ENCODE data around the gene EYA3.

Gene EYA3

DNA sequence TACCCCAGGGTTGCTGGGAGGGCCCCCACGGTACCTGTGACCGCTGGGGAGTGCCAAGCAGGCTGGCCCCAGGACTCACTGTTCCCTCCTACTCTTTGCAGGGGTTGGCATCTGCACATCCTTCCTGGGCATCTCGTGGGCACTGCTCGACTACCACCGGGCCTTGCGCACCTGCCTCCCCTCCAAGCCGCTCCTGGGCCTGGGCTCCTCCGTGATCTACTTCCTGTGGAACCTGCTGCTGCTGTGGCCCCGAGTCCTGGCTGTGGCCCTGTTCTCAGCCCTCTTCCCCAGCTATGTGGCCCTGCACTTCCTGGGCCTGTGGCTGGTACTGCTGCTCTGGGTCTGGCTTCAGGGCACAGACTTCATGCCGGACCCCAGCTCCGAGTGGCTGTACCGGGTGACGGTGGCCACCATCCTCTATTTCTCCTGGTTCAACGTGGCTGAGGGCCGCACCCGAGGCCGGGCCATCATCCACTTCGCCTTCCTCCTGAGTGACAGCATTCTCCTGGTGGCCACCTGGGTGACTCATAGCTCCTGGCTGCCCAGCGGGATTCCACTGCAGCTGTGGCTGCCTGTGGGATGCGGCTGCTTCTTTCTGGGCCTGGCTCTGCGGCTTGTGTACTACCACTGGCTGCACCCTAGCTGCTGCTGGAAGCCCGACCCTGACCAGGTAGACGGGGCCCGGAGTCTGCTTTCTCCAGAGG lies 121.9 kb downstream of the EYA3 start:
- no peak overlapping the region for H4K8ac ChIP-seq (ENCODE audit: low read depth, low read length)
- no peak overlapping the region for H4K12ac ChIP-seq (ENCODE audit: low read depth, low read length)
- H3K27me3 ChIP-seq (ENCODE audit: insufficient read depth, low read length) = no peaks in the 10 kb centered on the region
- H2BK120ac ChIP-seq (ENCODE audit: insufficient read depth, low read length, poor library complexity) = no peak overlapping the region
- H3K9ac ChIP-seq (ENCODE audit: low read length) = no peak overlapping the region
- H3K4me2 ChIP-seq (ENCODE audit: low read length) = no peak overlapping the region
- H3K4ac ChIP-seq (ENCODE audit: low read depth, low read length) = no peak overlapping the region
- peaks cover 3 to 11% of the 10 kb centered on the region in 2 experiments for H3K4me1 ChIP-seq (ENCODE audit: control insufficient read depth in 1 of 2, insufficient read depth in 2 of 2, low read length in 2 of 2)
- no CpG with 5 or more reads among the region's 24 CpGs for WGBS (ENCODE audit: extremely low coverage, insufficient coverage, insufficient read length)
- no peak overlapping the region for H2AK5ac ChIP-seq (ENCODE audit: low read length)
- H3K23ac ChIP-seq (ENCODE audit: low read length) = no peak overlapping the region
- H3K79me1 ChIP-seq (ENCODE audit: low read length) = no peaks in the 10 kb centered on the region
- H3K18ac ChIP-seq (ENCODE audit: low read length) = no peak overlapping the region
- no peak overlapping the region for H3K4me3 ChIP-seq (ENCODE audit: low read depth, low read length)
- no peak overlapping the region for H3K14ac ChIP-seq (ENCODE audit: low read length)
- H3K27ac ChIP-seq (ENCODE audit: low read depth, low read length) = no peak overlapping the region
- no peak overlapping the region for H4K91ac ChIP-seq (ENCODE audit: low read depth, low read length)
- H3K36me3 ChIP-seq (ENCODE audit: control insufficient read depth in 1 of 2, insufficient read depth in 2 of 2, low read length in 2 of 2) = peaks cover 12 to 26% of the 10 kb centered on the region in 2 experiments
- H2BK12ac ChIP-seq (ENCODE audit: low read length) = no peak overlapping the region
- peak; percentile 84 to 85 for DNase-seq
- peaks cover 3% of the 10 kb centered on the region for H3K9me3 ChIP-seq (ENCODE audit: insufficient read depth, low read depth, low read length)
- no peak overlapping the region for H2AFZ ChIP-seq (ENCODE audit: insufficient read depth, low read length, poor library complexity)
- no peak overlapping the region for H2BK5ac ChIP-seq (ENCODE audit: low read depth, low read length, poor library complexity)
- no peaks in the 10 kb centered on the region for H3K79me2 ChIP-seq (ENCODE audit: control insufficient read depth, insufficient read depth, low read length, poor library complexity)

DNA sequence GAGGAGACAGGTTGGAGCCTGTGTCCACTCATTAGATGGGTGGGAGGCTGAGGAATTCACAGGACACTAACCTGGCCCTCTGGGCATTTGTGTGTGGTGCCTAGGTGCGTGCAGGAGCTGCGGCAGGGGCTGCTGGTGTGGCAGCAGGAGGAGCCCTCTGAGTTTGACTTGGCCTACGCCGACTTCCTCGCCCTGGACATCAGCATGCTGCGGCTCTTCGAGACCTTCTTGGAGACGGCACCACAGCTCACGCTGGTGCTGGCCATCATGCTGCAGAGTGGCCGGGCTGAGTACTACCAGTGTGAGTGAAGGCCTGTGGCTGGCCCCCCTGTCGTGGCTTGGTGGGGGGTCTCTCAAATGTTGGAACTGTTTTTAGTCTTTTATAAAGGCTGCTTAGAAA lies 125.0 kb downstream of the EYA3 start:
- H2BK12ac ChIP-seq (ENCODE audit: low read length) = no peak overlapping the region
- H4K12ac ChIP-seq (ENCODE audit: low read depth, low read length) = no peak overlapping the region
- no peak overlapping the region for H2BK5ac ChIP-seq (ENCODE audit: low read depth, low read length, poor library complexity)
- no peak overlapping the region for H3K4me2 ChIP-seq (ENCODE audit: low read length)
- no peak overlapping the region for H3K14ac ChIP-seq (ENCODE audit: low read length)
- no peak overlapping the region for H2BK120ac ChIP-seq (ENCODE audit: insufficient read depth, low read length, poor library complexity)
- no peak overlapping the region for H3K23ac ChIP-seq (ENCODE audit: low read length)
- peaks cover 3% of the 10 kb centered on the region for H3K9me3 ChIP-seq (ENCODE audit: insufficient read depth, low read depth, low read length)
- H4K91ac ChIP-seq (ENCODE audit: low read depth, low read length) = no peak overlapping the region
- peaks cover 12 to 26% of the 10 kb centered on the region in 2 experiments for H3K36me3 ChIP-seq (ENCODE audit: control insufficient read depth in 1 of 2, insufficient read depth in 2 of 2, low read length in 2 of 2)
- H3K27me3 ChIP-seq (ENCODE audit: insufficient read depth, low read length) = no peaks in the 10 kb centered on the region
- no peak overlapping the region for H3K9ac ChIP-seq (ENCODE audit: low read length)
- no peak overlapping the region for H2AK5ac ChIP-seq (ENCODE audit: low read length)
- peaks cover 8% of the 10 kb centered on the region for H3K79me1 ChIP-seq (ENCODE audit: low read length)
- no CpG with 5 or more reads among the region's 11 CpGs for WGBS (ENCODE audit: extremely low coverage, insufficient coverage, insufficient read length)
- H4K8ac ChIP-seq (ENCODE audit: low read depth, low read length) = no peak overlapping the region
- DNase-seq = peak; percentile 4 to 7
- no peak overlapping the region for H3K4me3 ChIP-seq (ENCODE audit: low read depth, low read length)
- H3K18ac ChIP-seq (ENCODE audit: low read length) = no peak overlapping the region
- H3K79me2 ChIP-seq (ENCODE audit: control insufficient read depth, insufficient read depth, low read length, poor library complexity) = peaks cover 8% of the 10 kb centered on the region
- no peak overlapping the region for H3K27ac ChIP-seq (ENCODE audit: low read depth, low read length)
- H3K4me1 ChIP-seq (ENCODE audit: control insufficient read depth in 1 of 2, insufficient read depth in 2 of 2, low read length in 2 of 2) = peaks cover 7 to 20% of the 10 kb centered on the region in 2 experiments
- no peak overlapping the region for H2AFZ ChIP-seq (ENCODE audit: insufficient read depth, low read length, poor library complexity)
- no peak overlapping the region for H3K4ac ChIP-seq (ENCODE audit: low read depth, low read length)

DNA sequence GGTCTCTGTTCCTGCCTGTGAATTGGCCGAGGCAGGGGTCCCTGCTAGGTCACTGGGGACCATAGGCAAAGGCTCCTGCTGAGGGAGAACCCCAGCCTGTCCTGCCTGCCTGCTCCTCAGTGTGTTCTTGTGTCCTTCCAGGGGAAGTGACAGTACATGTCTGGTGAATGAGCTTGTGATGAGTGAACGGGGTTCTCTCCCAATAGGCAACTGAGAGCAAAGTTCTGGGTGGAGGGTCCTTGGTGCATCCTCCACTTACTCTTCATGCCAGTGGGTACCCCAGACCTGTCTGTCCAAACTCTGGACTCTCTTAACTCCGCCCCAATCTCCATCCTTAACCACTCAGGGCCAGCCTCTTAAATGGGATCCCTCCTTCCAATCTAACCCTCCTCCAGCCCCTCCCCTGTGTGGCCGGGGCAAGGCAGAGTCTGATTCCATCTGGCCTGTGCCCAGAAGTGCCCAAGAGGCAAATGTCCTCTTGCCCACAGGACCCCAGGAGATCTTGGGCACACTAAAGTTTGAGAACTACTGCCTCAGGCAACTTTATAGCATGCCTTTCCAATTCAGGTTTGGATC lies 126.7 kb downstream of the EYA3 start:
- Histone ChIP-seq H3K4ac (ENCODE audit: low read depth, low read length) (no peak overlapping the region), H2BK5ac (ENCODE audit: low read depth, low read length, poor library complexity) (no peak overlapping the region), H4K8ac (ENCODE audit: low read depth, low read length) (no peak overlapping the region), H3K27ac (ENCODE audit: low read depth, low read length) (no peak overlapping the region), H2AFZ (ENCODE audit: insufficient read depth, low read length, poor library complexity) (no peak overlapping the region), H3K23ac (ENCODE audit: low read length) (no peak overlapping the region), H4K12ac (ENCODE audit: low read depth, low read length) (no peak overlapping the region), H3K27me3 (ENCODE audit: insufficient read depth, low read length) (no peaks in the 10 kb centered on the region), H3K18ac (ENCODE audit: low read length) (no peak overlapping the region), H3K14ac (ENCODE audit: low read length) (no peak overlapping the region), H3K79me2 (ENCODE audit: control insufficient read depth, insufficient read depth, low read length, poor library complexity) (peaks cover 8% of the 10 kb centered on the region), H3K36me3 (ENCODE audit: control insufficient read depth in 1 of 2, insufficient read depth in 2 of 2, low read length in 2 of 2) (peaks cover 7 to 18% of the 10 kb centered on the region in 2 experiments), H3K4me2 (ENCODE audit: low read length) (no peak overlapping the region), H3K9me3 (ENCODE audit: insufficient read depth, low read depth, low read length) (peaks cover 3% of the 10 kb centered on the region), H2BK12ac (ENCODE audit: low read length) (no peak overlapping the region), H2BK120ac (ENCODE audit: insufficient read depth, low read length, poor library complexity) (no peak overlapping the region), H3K79me1 (ENCODE audit: low read length) (peaks cover 8% of the 10 kb centered on the region), H2AK5ac (ENCODE audit: low read length) (no peak overlapping the region), H4K91ac (ENCODE audit: low read depth, low read length) (no peak overlapping the region), H3K4me3 (ENCODE audit: low read depth, low read length) (no peak overlapping the region), H3K4me1 (ENCODE audit: control insufficient read depth in 1 of 2, insufficient read depth in 2 of 2, low read length in 2 of 2) (peaks cover 5 to 13% of the 10 kb centered on the region in 2 experiments), H3K9ac (ENCODE audit: low read length) (no peak overlapping the region)
- no peak for DNase-seq
- WGBS (ENCODE audit: extremely low coverage, insufficient coverage, insufficient read length) = no CpG with 5 or more reads among the region's 4 CpGs

DNA sequence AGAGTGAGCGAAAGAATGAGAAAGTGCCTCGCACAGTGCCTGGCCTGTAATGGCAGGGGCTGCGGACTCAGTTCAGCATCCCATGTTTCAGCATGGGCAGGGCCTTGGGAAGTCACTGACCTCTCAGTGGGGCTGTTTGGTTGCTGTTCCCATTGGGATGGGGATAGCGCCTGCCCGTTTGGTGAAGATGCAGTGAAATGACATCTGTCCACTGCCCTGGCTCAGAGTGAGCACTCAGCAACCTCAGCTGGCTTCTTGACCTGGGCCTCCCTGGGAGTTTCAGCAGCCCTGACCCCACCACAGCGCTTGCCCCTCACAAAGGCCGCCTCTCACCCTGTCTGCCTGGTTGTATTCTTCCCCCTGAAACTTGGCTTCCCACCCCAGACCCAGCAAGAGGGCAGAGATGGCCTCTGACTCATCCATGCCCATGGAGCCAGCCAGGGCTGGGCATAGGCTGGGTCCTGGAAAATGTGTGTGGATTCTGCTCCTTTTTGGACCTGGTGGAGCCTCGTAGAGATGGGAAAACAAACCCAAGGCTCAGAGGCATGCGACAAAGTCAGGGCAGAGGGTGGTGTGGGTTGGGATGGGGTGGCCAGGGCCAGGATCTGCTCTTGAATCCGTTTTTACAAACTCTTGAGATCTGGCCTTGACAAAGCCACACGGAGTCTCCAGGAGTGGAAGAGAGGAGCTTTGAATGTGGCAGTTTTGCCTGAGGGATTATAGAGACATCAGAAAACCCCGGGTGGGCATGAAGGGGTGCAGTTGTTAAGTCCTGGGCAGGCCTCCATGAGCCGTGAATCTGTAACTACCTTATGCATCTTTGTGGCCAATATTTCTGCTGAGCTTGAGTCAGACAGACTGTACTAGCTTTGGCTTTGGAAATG lies 127.4 kb downstream of the EYA3 start:
- Histone ChIP-seq H3K27ac (ENCODE audit: low read depth, low read length) (no peak overlapping the region), H2AK5ac (ENCODE audit: low read length) (no peak overlapping the region), H4K8ac (ENCODE audit: low read depth, low read length) (no peak overlapping the region), H3K27me3 (ENCODE audit: insufficient read depth, low read length) (no peaks in the 10 kb centered on the region), H4K91ac (ENCODE audit: low read depth, low read length) (no peak overlapping the region), H3K9ac (ENCODE audit: low read length) (no peak overlapping the region), H3K4me1 (ENCODE audit: control insufficient read depth in 1 of 2, insufficient read depth in 2 of 2, low read length in 2 of 2) (peaks cover 5 to 9% of the 10 kb centered on the region in 2 experiments), H3K9me3 (ENCODE audit: insufficient read depth, low read depth, low read length) (no peaks in the 10 kb centered on the region), H2BK12ac (ENCODE audit: low read length) (no peak overlapping the region), H4K12ac (ENCODE audit: low read depth, low read length) (no peak overlapping the region), H3K14ac (ENCODE audit: low read length) (no peak overlapping the region), H3K18ac (ENCODE audit: low read length) (no peak overlapping the region), H2BK120ac (ENCODE audit: insufficient read depth, low read length, poor library complexity) (no peak overlapping the region), H3K23ac (ENCODE audit: low read length) (no peak overlapping the region), H3K4me3 (ENCODE audit: low read depth, low read length) (no peak overlapping the region), H3K79me2 (ENCODE audit: control insufficient read depth, insufficient read depth, low read length, poor library complexity) (peaks cover 8% of the 10 kb centered on the region), H3K4me2 (ENCODE audit: low read length) (peak overlapping the region; percentile 86), H3K36me3 (ENCODE audit: control insufficient read depth in 1 of 2, insufficient read depth in 2 of 2, low read length in 2 of 2) (peaks cover 3 to 14% of the 10 kb centered on the region in 2 experiments), H3K79me1 (ENCODE audit: low read length) (peaks cover 8% of the 10 kb centered on the region), H2BK5ac (ENCODE audit: low read depth, low read length, poor library complexity) (no peak overlapping the region), H2AFZ (ENCODE audit: insufficient read depth, low read length, poor library complexity) (no peak overlapping the region), H3K4ac (ENCODE audit: low read depth, low read length) (peak overlapping the region; percentile 11)
- WGBS (ENCODE audit: extremely low coverage, insufficient coverage, insufficient read length) = no CpG with 5 or more reads among the region's 13 CpGs
- DNase-seq = no peak

All from trophoblast cell (in vitro differentiated cells and primary cell).